Measurements from ENCODE around the gene COL24A1.

DNA sequence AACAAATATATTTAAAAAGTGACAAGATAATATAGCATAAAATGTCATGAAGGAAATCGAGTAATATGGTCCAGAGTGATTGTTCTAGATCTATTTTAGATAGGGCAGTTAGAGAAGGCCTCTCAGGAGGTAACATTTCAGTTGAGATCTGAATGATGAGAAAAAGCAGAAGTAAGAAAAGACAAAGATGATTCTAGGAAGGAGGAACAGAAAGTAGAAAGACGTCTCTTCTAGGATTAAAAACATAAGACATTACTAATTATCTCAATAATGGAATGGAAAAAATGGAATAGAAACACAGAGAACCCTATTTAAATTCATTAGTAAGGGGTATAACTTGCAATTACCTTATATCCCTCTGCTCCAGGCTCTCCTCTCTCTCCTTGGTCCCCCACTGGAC is 318.3 kb downstream of the COL24A1 start:
- TF ChIP-seq, protein P1, sequence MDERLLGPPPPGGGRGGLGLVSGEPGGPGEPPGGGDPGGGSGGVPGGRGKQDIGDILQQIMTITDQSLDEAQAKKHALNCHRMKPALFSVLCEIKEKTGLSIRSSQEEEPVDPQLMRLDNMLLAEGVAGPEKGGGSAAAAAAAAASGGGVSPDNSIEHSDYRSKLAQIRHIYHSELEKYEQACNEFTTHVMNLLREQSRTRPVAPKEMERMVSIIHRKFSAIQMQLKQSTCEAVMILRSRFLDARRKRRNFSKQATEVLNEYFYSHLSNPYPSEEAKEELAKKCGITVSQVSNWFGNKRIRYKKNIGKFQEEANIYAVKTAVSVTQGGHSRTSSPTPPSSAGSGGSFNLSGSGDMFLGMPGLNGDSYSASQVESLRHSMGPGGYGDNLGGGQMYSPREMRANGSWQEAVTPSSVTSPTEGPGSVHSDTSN (CRISPR knock-in tag; IDR thresholded peaks at IDR 0.05) = no peak
- TF ChIP-seq, protein P2, sequence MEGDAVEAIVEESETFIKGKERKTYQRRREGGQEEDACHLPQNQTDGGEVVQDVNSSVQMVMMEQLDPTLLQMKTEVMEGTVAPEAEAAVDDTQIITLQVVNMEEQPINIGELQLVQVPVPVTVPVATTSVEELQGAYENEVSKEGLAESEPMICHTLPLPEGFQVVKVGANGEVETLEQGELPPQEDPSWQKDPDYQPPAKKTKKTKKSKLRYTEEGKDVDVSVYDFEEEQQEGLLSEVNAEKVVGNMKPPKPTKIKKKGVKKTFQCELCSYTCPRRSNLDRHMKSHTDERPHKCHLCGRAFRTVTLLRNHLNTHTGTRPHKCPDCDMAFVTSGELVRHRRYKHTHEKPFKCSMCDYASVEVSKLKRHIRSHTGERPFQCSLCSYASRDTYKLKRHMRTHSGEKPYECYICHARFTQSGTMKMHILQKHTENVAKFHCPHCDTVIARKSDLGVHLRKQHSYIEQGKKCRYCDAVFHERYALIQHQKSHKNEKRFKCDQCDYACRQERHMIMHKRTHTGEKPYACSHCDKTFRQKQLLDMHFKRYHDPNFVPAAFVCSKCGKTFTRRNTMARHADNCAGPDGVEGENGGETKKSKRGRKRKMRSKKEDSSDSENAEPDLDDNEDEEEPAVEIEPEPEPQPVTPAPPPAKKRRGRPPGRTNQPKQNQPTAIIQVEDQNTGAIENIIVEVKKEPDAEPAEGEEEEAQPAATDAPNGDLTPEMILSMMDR (CRISPR knock-in tag; IDR thresholded peaks at IDR 0.05) = no peak
